Testis (tissue), 2 donors: Measurements from ENCODE around the gene MAP2K2.

Experiments used
- POLR2A ChIP-seq: fragments of 450-650 bp; IDR thresholded peaks from one replicate; pipeline ENCODE4 v1.6.1; 2017; ENCODE audit warnings: antibody characterized with exemption, mild to moderate bottlenecking, moderate library complexity
- TF ChIP-seq, protein P1 (sequence below), 3 experiments: fragments of 450-650 bp in 2 of 3; fragments of 200-600 bp in 1 of 3; sonication (generic) in 1 of 3; IDR thresholded peaks; one replicate each; pipeline ENCODE4 v1.5.1; 2016 to 2019; ENCODE audit warnings: antibody characterized with exemption in 3 of 3, mild to moderate bottlenecking in 2 of 3, moderate library complexity in 1 of 3

DNA sequence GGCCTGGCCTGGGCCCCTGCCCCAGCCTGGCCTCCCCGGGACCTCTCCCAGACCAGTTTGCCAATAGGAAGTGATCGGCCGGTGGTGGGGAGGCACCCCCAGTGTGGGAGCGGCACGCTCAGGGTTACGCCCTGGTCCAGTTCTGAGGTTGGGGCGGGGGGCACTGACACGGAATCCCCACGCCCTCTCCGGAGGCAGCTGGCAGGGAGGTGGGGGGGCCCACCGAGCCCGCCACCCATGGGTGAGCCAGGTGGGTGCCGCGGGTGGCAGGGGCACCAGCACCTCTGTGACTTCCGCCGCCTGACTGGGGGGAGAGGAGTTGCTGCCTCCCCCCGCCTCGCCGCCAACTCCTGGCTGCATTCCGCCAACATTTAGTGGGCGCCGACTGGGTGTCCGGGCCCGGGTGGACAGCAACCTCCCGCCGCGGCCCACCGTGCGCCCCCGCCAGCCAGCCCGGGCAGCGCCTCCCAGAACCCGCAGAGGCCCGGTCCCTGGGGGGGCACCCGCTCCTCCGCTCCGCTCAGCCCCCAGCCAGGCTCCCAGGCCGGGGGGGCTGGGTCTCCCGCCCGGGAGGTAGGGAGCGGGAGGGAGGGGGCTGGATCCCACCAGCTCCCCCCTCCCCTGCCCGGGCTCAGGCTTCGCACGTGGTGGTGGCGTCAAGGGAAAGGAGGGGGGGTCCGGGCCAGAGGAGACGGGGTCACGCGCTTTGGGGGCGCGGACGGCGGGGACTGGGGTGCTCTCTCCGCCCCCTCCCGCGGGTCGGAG is 59.2 kb downstream of the MAP2K2 start:
- TF ChIP-seq, protein P1, sequence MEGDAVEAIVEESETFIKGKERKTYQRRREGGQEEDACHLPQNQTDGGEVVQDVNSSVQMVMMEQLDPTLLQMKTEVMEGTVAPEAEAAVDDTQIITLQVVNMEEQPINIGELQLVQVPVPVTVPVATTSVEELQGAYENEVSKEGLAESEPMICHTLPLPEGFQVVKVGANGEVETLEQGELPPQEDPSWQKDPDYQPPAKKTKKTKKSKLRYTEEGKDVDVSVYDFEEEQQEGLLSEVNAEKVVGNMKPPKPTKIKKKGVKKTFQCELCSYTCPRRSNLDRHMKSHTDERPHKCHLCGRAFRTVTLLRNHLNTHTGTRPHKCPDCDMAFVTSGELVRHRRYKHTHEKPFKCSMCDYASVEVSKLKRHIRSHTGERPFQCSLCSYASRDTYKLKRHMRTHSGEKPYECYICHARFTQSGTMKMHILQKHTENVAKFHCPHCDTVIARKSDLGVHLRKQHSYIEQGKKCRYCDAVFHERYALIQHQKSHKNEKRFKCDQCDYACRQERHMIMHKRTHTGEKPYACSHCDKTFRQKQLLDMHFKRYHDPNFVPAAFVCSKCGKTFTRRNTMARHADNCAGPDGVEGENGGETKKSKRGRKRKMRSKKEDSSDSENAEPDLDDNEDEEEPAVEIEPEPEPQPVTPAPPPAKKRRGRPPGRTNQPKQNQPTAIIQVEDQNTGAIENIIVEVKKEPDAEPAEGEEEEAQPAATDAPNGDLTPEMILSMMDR (IDR thresholded peaks at IDR 0.05) = no peak
- no peak for TF ChIP-seq POLR2A
